SK-N-SH treated with all-trans-retinoic acid at 6 μM for 48 hours (cell line): Measurements from ENCODE around the gene HINT2.

ENCODE experiments used
- ATAC-seq: fragments of 200-7000 bp; cut with Tn5 transposase; 3 replicates; pipeline ENCODE4 v1.9.1; 2020; ENCODE audit warnings: mild to moderate bottlenecking, moderate library complexity
- ARNTL ChIP-seq: fragments of 450-650 bp; formaldehyde crosslinking; IDR thresholded peaks from 2 replicates; pipeline ENCODE4 v1.5.0; 2020; ENCODE audit warnings: low read depth, mild to moderate bottlenecking, moderate library complexity, borderline replicate concordance
- BACH2 ChIP-seq: fragments of 250-450 bp; sonication (Bioruptor Pico); IDR thresholded peaks from 2 replicates; pipeline ENCODE4 v1.9.0; 2021; ENCODE audit warnings: mild to moderate bottlenecking, borderline replicate concordance
- CREB5 ChIP-seq: fragments of 250-450 bp; sonication (Bioruptor Pico); IDR thresholded peaks from 2 replicates; pipeline ENCODE4 v1.5.1; 2020; ENCODE audit warnings: low read depth, mild to moderate bottlenecking, moderate library complexity
- ESRRG ChIP-seq: fragments of 250-450 bp; sonication (Bioruptor Pico); IDR thresholded peaks from 2 replicates; pipeline ENCODE4 v1.6.1; 2021; ENCODE audit warnings: mild to moderate bottlenecking
- GLIS3 ChIP-seq: fragments of 250-450 bp; sonication (Bioruptor Pico); IDR thresholded peaks from 2 replicates; pipeline ENCODE4 v1.5.0; 2020; ENCODE audit warnings: mild to moderate bottlenecking, moderate library complexity
- ISL1 ChIP-seq: fragments of 250-450 bp; sonication (Bioruptor Pico); IDR thresholded peaks from 2 replicates; pipeline ENCODE4 v2.1.2; 2022; ENCODE audit warnings: mild to moderate bottlenecking, moderate library complexity
- OSR1 ChIP-seq: fragments of 250-450 bp; sonication (Bioruptor Pico); IDR thresholded peaks from 2 replicates; pipeline ENCODE4 v1.8.0; 2022; ENCODE audit warnings: moderate library complexity, mild to moderate bottlenecking, inconsistent platforms
- RARB ChIP-seq: fragments of 250-450 bp; sonication (Bioruptor Pico); IDR thresholded peaks from 2 replicates; pipeline ENCODE4 v1.8.0; 2021; ENCODE audit warnings: mild to moderate bottlenecking, moderate library complexity
- SNAI2 ChIP-seq: fragments of 250-450 bp; sonication (Bioruptor Pico); IDR thresholded peaks from 2 replicates; pipeline ENCODE4 v1.5.0; 2020; ENCODE audit warnings: mild to moderate bottlenecking, moderate library complexity
- TCF4 ChIP-seq: fragments of 250-450 bp; sonication (Bioruptor Pico); IDR thresholded peaks from 2 replicates; pipeline ENCODE4 v1.8.0; 2021; ENCODE audit warnings: mild to moderate bottlenecking, moderate library complexity, borderline replicate concordance
- TOX ChIP-seq: fragments of 250-450 bp; sonication (Bioruptor Pico); IDR thresholded peaks from 2 replicates; pipeline ENCODE4 v1.8.0; 2021; ENCODE audit warnings: mild to moderate bottlenecking, moderate library complexity, borderline replicate concordance
- TSHZ2 ChIP-seq: fragments of 250-450 bp; sonication (Bioruptor Pico); IDR thresholded peaks from 2 replicates; pipeline ENCODE4 v1.5.0; 2020; ENCODE audit warnings: mild to moderate bottlenecking, moderate library complexity
- ZC3H10 ChIP-seq: fragments of 250-450 bp; sonication (Bioruptor Pico); IDR thresholded peaks from 2 replicates; pipeline ENCODE4 v1.5.1; 2021; ENCODE audit warnings: mild to moderate bottlenecking, moderate library complexity
- ZFP3 ChIP-seq: fragments of 250-450 bp; sonication (Bioruptor Pico); IDR thresholded peaks from 2 replicates; pipeline ENCODE4 v1.5.0; 2020; ENCODE audit warnings: mild to moderate bottlenecking, moderate library complexity
- ZFP30 ChIP-seq: fragments of 450-650 bp; formaldehyde crosslinking; IDR thresholded peaks from 2 replicates; pipeline ENCODE4 v1.5.0; 2022; ENCODE audit warnings: mild to moderate bottlenecking, moderate library complexity
- ZNF70 ChIP-seq: fragments of 450-650 bp; formaldehyde crosslinking; IDR thresholded peaks from 2 replicates; pipeline ENCODE4 v1.5.0; 2020; ENCODE audit warnings: mild to moderate bottlenecking, moderate library complexity
- TF ChIP-seq, protein P1 (sequence below): fragments of 250-450 bp; sonication (Bioruptor Pico); IDR thresholded peaks from 2 replicates; pipeline ENCODE4 v1.5.1; 2021; ENCODE audit warnings: mild to moderate bottlenecking, moderate library complexity
- TF ChIP-seq, protein P2 (sequence below): fragments of 250-450 bp; sonication (Bioruptor Pico); IDR thresholded peaks from 2 replicates; pipeline ENCODE4 v1.8.0; 2021; ENCODE audit warnings: low read depth, mild to moderate bottlenecking, moderate library complexity, borderline replicate concordance
- TF ChIP-seq, protein P3 (sequence below): fragments of 250-450 bp; sonication (Bioruptor Pico); IDR thresholded peaks from 2 replicates; pipeline ENCODE4 v1.8.0; 2020; ENCODE audit warnings: mild to moderate bottlenecking, moderate library complexity, borderline replicate concordance

HINT2 gene

DNA sequence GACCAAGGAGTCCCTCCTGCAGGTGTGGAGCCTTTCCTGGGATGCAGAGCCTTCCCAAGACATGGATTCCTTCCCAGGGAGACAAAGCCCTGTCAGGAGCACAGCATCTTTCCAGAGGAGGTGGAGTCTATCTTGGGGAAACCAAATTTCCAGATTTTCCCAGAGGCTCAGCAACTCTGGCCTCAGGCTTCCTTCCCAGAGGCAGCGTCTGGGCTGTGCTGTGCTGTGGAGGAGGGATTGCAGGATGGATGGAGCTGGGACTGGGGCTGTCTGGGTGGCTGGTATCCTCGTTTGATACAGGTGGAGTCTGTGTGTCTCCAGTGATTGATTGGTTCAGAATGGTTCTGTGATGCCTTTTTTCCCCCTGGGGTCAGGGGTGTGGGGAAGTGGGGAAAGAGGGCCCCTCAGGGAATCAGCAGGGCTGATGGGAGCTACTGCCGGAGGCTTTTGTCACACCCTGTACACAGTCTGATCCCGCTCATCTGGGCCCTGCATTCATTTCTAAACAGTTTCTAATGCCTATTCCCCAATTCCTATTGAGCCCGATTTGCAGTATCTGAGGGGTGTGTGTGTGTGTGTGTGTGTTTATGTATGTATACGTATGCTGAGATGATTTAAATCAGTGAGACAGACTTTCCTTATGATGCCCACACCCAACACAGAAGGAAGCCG lies 39.4 kb upstream of the HINT2 start (continued):
- TF ChIP-seq TSHZ2 (CRISPR knock-in tag) (no peak), SNAI2 (CRISPR knock-in tag) (no peak), OSR1 (CRISPR knock-in tag) (no peak), ESRRG (CRISPR knock-in tag) (no peak), ARNTL (CRISPR knock-in tag) (no peak), ZC3H10 (CRISPR knock-in tag) (no peak), ZFP3 (CRISPR knock-in tag) (no peak), GLIS3 (CRISPR knock-in tag) (no peak), ZNF70 (CRISPR knock-in tag) (no peak)
- TF ChIP-seq, protein P1, sequence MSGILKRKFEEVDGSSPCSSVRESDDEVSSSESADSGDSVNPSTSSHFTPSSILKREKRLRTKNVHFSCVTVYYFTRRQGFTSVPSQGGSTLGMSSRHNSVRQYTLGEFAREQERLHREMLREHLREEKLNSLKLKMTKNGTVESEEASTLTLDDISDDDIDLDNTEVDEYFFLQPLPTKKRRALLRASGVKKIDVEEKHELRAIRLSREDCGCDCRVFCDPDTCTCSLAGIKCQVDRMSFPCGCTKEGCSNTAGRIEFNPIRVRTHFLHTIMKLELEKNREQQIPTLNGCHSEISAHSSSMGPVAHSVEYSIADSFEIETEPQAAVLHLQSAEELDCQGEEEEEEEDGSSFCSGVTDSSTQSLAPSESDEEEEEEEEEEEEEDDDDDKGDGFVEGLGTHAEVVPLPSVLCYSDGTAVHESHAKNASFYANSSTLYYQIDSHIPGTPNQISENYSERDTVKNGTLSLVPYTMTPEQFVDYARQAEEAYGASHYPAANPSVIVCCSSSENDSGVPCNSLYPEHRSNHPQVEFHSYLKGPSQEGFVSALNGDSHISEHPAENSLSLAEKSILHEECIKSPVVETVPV, result no peak

GRCh38 chr9:35852876-35853865 lies 38.3 kb upstream of the HINT2 start:
- no peak for TF ChIP-seq ZNF70 (CRISPR knock-in tag)
- TF ChIP-seq, protein P2, sequence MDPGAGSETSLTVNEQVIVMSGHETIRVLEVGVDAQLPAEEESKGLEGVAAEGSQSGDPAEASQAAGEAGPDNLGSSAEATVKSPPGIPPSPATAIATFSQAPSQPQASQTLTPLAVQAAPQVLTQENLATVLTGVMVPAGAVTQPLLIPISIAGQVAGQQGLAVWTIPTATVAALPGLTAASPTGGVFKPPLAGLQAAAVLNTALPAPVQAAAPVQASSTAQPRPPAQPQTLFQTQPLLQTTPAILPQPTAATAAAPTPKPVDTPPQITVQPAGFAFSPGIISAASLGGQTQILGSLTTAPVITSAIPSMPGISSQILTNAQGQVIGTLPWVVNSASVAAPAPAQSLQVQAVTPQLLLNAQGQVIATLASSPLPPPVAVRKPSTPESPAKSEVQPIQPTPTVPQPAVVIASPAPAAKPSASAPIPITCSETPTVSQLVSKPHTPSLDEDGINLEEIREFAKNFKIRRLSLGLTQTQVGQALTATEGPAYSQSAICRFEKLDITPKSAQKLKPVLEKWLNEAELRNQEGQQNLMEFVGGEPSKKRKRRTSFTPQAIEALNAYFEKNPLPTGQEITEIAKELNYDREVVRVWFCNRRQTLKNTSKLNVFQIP (CRISPR knock-in tag), result no peak
- TF ChIP-seq, protein P1, result no peak
- TF ChIP-seq GLIS3 (CRISPR knock-in tag), result no peak
- TF ChIP-seq ZC3H10 (CRISPR knock-in tag), result no peak
- no peak for TF ChIP-seq ESRRG (CRISPR knock-in tag)
- no peak for TF ChIP-seq CREB5 (CRISPR knock-in tag)
- no peak for TF ChIP-seq ZFP30
- TF ChIP-seq, protein P3, sequence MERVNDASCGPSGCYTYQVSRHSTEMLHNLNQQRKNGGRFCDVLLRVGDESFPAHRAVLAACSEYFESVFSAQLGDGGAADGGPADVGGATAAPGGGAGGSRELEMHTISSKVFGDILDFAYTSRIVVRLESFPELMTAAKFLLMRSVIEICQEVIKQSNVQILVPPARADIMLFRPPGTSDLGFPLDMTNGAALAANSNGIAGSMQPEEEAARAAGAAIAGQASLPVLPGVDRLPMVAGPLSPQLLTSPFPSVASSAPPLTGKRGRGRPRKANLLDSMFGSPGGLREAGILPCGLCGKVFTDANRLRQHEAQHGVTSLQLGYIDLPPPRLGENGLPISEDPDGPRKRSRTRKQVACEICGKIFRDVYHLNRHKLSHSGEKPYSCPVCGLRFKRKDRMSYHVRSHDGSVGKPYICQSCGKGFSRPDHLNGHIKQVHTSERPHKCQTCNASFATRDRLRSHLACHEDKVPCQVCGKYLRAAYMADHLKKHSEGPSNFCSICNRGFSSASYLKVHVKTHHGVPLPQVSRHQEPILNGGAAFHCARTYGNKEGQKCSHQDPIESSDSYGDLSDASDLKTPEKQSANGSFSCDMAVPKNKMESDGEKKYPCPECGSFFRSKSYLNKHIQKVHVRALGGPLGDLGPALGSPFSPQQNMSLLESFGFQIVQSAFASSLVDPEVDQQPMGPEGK (CRISPR knock-in tag), result no peak
- no peak for TF ChIP-seq RARB (CRISPR knock-in tag)
- TF ChIP-seq TCF4 (CRISPR knock-in tag), result no peak
- no peak for TF ChIP-seq BACH2 (CRISPR knock-in tag)
- TF ChIP-seq ISL1 (CRISPR knock-in tag), result no peak
- no peak for TF ChIP-seq TOX (CRISPR knock-in tag)
- ATAC-seq, result no peak
